ENCODE data around the gene TFF2.

The TFF2 gene

GRCh38 chr21:42338729-42339715 is 11.8 kb downstream of the TFF2 start:
- ChIA-PET POLR2A (ENCODE audit: low non-redundant PET) (no interaction called here), CTCF (interaction anchor here (0.6 to 0.7 kb wide), 2 partner anchors 133 to 196 kb away, joined by 3 read pairs; no protein-coding TSS in a partner anchor)
- no peak overlapping the region for H3K27ac ChIP-seq
- TF ChIP-seq CTCF (conservative IDR thresholded peaks at IDR 0.05; ENCODE audit: low read depth), result no peak
- no peak for DNase-seq (ENCODE audit: low spot score)

- CTCF ChIA-PET, result interaction anchor here (0.7 kb wide), 1 partner anchor 134 kb away, joined by 3 read pairs; no protein-coding TSS in a partner anchor
- POLR2A ChIA-PET (ENCODE audit: low non-redundant PET), result no interaction called here
- H3K27ac ChIP-seq, result no peak overlapping the region
- DNase-seq (ENCODE audit: low spot score), result peak; percentile 10
- peak; percentile 31; the same call in 1 of the 2 replicates for TF ChIP-seq CTCF (conservative IDR thresholded peaks at IDR 0.05; ENCODE audit: low read depth)
Observed at GRCh38 chr21:42337830-42338728, 12.7 kb downstream of the TFF2 start.

GRCh38 chr21:42337276-42337675 is 13.5 kb downstream of the TFF2 start:
- TF ChIP-seq CTCF (conservative IDR thresholded peaks at IDR 0.05; ENCODE audit: low read depth), result no peak
- no peak overlapping the region for H3K27ac ChIP-seq
- POLR2A ChIA-PET (ENCODE audit: low non-redundant PET), result no interaction called here
- CTCF ChIA-PET, result no interaction called here
- DNase-seq (ENCODE audit: low spot score), result no peak

GRCh38 chr21:42336054-42336453 is 14.7 kb downstream of the TFF2 start:
- no peak for DNase-seq (ENCODE audit: low spot score)
- POLR2A ChIA-PET (ENCODE audit: low non-redundant PET), result no interaction called here
- H3K27ac ChIP-seq, result no peak overlapping the region
- CTCF ChIA-PET, result no interaction called here
- no peak for TF ChIP-seq CTCF (conservative IDR thresholded peaks at IDR 0.05; ENCODE audit: low read depth)

- ChIA-PET CTCF (interaction anchor here (0.5 kb wide), 1 partner anchor 44 kb away, joined by 3 read pairs; no protein-coding TSS in a partner anchor), POLR2A (ENCODE audit: low non-redundant PET) (no interaction called here)
- H3K27ac ChIP-seq, result no peak overlapping the region
- TF ChIP-seq CTCF (conservative IDR thresholded peaks at IDR 0.05; ENCODE audit: low read depth), result no peak
- no peak for DNase-seq (ENCODE audit: low spot score)
Observed at GRCh38 chr21:42332557-42333317, 18.1 kb downstream of the TFF2 start.

Measured in RWPE1 (cell line).